WTC11 (cell line): ENCODE results near the gene RAB4A. TPM values are rescaled to one million over a fixed set of nuclear protein-coding genes. Genes with fewer than 3 reads are reported as not detected.

Experiments
- ATAC-seq: fragments of 200-7000 bp; cut with Tn5 transposase; 2 replicates; pipeline ENCODE4 v1.10.0; 2021; ENCODE audit warnings: mild to moderate bottlenecking, moderate library complexity
- CTCF ChIA-PET: fragments of 300-600 bp; sonication (Branson Sonifier 250); formaldehyde crosslinking; loops from one replicate; lab custom pipeline; 2021; ENCODE audit warnings: antibody characterized with exemption; lab: Charles Lee
- POLR2A ChIA-PET: fragments of 350-600 bp; sonication (Branson Sonifier 250); formaldehyde crosslinking; loops from one replicate; lab custom pipeline; 2021; ENCODE audit warnings: antibody characterized with exemption; lab: Charles Lee
- DNase-seq: peaks from one replicate; pipeline ENCODE4 v3.0.0; 2021; ENCODE audit warnings: low spot score
- H3K27ac Mint-ChIP-seq: 2 replicates; pipeline ENCODE4 v1.8.0; 2021; ENCODE audit warnings: mixed read lengths
- H3K27me3 Mint-ChIP-seq: 2 replicates; pipeline ENCODE4 v1.8.0; 2021; ENCODE audit warnings: low read depth, mild to moderate bottlenecking, moderate library complexity, mixed read lengths
- H3K36me3 Mint-ChIP-seq: 2 replicates; pipeline ENCODE4 v1.8.0; 2021; ENCODE audit warnings: mixed read lengths
- H3K4me1 Mint-ChIP-seq: 2 replicates; pipeline ENCODE4 v1.8.0; 2022; ENCODE audit warnings: mixed read lengths
- H3K4me3 Mint-ChIP-seq: 2 replicates; pipeline ENCODE4 v1.8.0; 2021; ENCODE audit warnings: mild to moderate bottlenecking, moderate library complexity, mixed read lengths
- H3K9me3 Mint-ChIP-seq: 2 replicates; pipeline ENCODE4 v1.8.0; 2021; ENCODE audit warnings: mixed read lengths
- ATF1 ChIP-seq: sonication (generic); formaldehyde crosslinking; IDR thresholded peaks from 2 replicates; pipeline ENCODE4 v1.8.1; 2023; ENCODE audit warnings: mild to moderate bottlenecking, moderate library complexity, missing genetic modification reagents
- FOXP1 ChIP-seq: sonication (generic); formaldehyde crosslinking; IDR thresholded peaks from 2 replicates; pipeline ENCODE4 v1.8.0; 2022; ENCODE audit warnings: missing genetic modification reagents, mild to moderate bottlenecking, moderate library complexity, borderline replicate concordance
- GABPB1 ChIP-seq: sonication (generic); formaldehyde crosslinking; IDR thresholded peaks from 2 replicates; pipeline ENCODE4 v1.8.1; 2023; ENCODE audit warnings: mild to moderate bottlenecking, missing genetic modification reagents
- TCF7 ChIP-seq: sonication (generic); formaldehyde crosslinking; IDR thresholded peaks from 2 replicates; pipeline ENCODE4 v1.8.0; 2022; ENCODE audit warnings: mild to moderate bottlenecking, low read depth, missing genetic modification reagents, moderate library complexity
- TEAD1 ChIP-seq: sonication (generic); formaldehyde crosslinking; IDR thresholded peaks from 2 replicates; pipeline ENCODE4 v1.8.0; 2022; ENCODE audit warnings: mild to moderate bottlenecking, missing genetic modification reagents
- ZNF219 ChIP-seq: sonication (generic); formaldehyde crosslinking; IDR thresholded peaks from 2 replicates; pipeline ENCODE4 v1.8.0; 2023; ENCODE audit warnings: missing genetic modification reagents, mild to moderate bottlenecking, borderline replicate concordance
- ZNF232 ChIP-seq: sonication (generic); formaldehyde crosslinking; IDR thresholded peaks from 2 replicates; pipeline ENCODE4 v1.8.0; 2022; ENCODE audit warnings: mild to moderate bottlenecking, missing genetic modification reagents
- ZNF263 ChIP-seq: sonication (generic); formaldehyde crosslinking; IDR thresholded peaks from 2 replicates; pipeline ENCODE4 v1.8.1; 2022; ENCODE audit warnings: low read depth, mild to moderate bottlenecking, moderate library complexity, missing genetic modification reagents
- ZNF671 ChIP-seq: fragments of 250-450 bp; sonication (Bioruptor Pico); IDR thresholded peaks from 2 replicates; pipeline ENCODE4 v1.8.0; 2021; ENCODE audit warnings: mild to moderate bottlenecking
- total RNA-seq: library from RNA; stranded (reverse); gene quantifications from 3 replicates; pipeline ENCODE4 v1.2.3, GENCODE V29; 2021
- TF ChIP-seq, protein P1 (sequence below): sonication (generic); formaldehyde crosslinking; IDR thresholded peaks from 2 replicates; pipeline ENCODE4 v1.8.1; 2022; ENCODE audit warnings: mild to moderate bottlenecking, moderate library complexity, missing genetic modification reagents
- TF ChIP-seq, protein P2 (sequence below): sonication (generic); formaldehyde crosslinking; IDR thresholded peaks from 2 replicates; pipeline ENCODE4 v1.8.0; 2023; ENCODE audit warnings: mild to moderate bottlenecking, missing genetic modification reagents
- TF ChIP-seq, protein P3 (sequence below): sonication (generic); formaldehyde crosslinking; IDR thresholded peaks from 2 replicates; pipeline ENCODE4 v1.8.1; 2022; ENCODE audit warnings: low read depth, mild to moderate bottlenecking, moderate library complexity, missing genetic modification reagents, borderline replicate concordance
- TF ChIP-seq, protein P4 (sequence below): sonication (generic); formaldehyde crosslinking; IDR thresholded peaks from 2 replicates; pipeline ENCODE4 v1.8.1; 2023; ENCODE audit warnings: mild to moderate bottlenecking, missing genetic modification reagents

RAB4A gene
- total RNA-seq, 1 experiment from 2014 or later: 67.9 TPM

DNA sequence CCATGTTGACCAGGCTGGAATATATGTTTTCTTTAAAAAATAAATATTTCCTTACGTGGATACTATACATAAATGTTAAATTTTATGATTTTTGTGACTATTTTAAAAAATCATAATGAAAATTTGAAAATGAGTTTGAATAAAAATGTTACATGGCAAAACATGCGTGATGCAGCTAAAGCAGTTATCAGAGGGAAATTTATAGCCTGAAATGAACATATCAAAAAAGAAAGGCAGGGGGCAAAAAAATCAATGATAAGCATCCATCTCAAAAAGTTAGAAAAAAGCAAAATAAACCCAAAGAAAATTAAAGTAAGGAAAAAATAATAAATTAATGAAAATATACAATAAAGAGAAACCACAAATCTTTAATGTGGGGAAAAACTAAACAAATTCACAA, 63.4 kb downstream of the RAB4A start:
- ChIA-PET CTCF (no interaction called here), POLR2A (no interaction called here)
- H3K27ac Mint-ChIP-seq: no peak overlapping the region
- peaks cover 11% of the 10 kb centered on the region; the same call in 1 of the 2 replicates for H3K36me3 Mint-ChIP-seq
- no peak overlapping the region for H3K4me3 Mint-ChIP-seq
- H3K27me3 Mint-ChIP-seq: no peaks in the 10 kb centered on the region
- H3K9me3 Mint-ChIP-seq: peaks cover 6% of the 10 kb centered on the region; the same call in 1 of the 2 replicates
- H3K4me1 Mint-ChIP-seq: peaks cover 9% of the 10 kb centered on the region
- ATAC-seq: no peak
- no peak for TF ChIP-seq ZNF219
- TF ChIP-seq, protein P1, sequence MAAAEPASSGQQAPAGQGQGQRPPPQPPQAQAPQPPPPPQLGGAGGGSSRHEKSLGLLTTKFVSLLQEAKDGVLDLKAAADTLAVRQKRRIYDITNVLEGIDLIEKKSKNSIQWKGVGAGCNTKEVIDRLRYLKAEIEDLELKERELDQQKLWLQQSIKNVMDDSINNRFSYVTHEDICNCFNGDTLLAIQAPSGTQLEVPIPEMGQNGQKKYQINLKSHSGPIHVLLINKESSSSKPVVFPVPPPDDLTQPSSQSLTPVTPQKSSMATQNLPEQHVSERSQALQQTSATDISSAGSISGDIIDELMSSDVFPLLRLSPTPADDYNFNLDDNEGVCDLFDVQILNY (CRISPR knock-in tag): no peak
- no peak for TF ChIP-seq ATF1 (CRISPR knock-in tag)
- no peak for DNase-seq

DNA sequence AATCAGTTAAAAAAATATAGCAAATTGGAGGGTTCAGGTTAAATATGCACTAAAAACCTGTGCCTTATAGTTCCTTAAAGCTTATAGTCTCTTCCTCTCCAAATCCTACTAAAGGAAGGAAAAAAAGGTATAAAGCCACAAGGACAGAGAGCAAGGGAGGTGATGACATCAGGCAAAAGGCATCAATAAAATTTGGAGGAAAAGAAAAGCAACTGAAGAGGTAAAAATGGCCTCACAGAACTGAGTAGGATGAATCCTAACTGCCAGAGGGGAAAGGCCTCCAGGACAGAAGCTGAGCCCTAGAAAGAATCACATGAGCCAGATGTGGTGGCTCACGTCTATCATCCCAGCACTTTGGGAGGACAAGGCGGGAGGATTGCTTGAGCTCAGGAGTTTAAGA, 63.8 kb downstream of the RAB4A start:
- Mint-ChIP-seq H3K9me3 (peaks cover 6% of the 10 kb centered on the region; the same call in 1 of the 2 replicates), H3K36me3 (peaks cover 11% of the 10 kb centered on the region; the same call in 1 of the 2 replicates), H3K27ac (no peak overlapping the region), H3K4me1 (peaks cover 13% of the 10 kb centered on the region), H3K27me3 (no peaks in the 10 kb centered on the region), H3K4me3 (no peak overlapping the region)
- no peak for ATAC-seq
- POLR2A ChIA-PET: no interaction called here
- TF ChIP-seq ZNF671 (CRISPR knock-in tag) (no peak), TEAD1 (no peak), GABPB1 (CRISPR knock-in tag) (no peak), TCF7 (no peak), ZNF232 (CRISPR knock-in tag) (no peak), FOXP1 (CRISPR knock-in tag) (no peak)
- TF ChIP-seq, protein P1 (CRISPR knock-in tag): no peak
- TF ChIP-seq, protein P2, sequence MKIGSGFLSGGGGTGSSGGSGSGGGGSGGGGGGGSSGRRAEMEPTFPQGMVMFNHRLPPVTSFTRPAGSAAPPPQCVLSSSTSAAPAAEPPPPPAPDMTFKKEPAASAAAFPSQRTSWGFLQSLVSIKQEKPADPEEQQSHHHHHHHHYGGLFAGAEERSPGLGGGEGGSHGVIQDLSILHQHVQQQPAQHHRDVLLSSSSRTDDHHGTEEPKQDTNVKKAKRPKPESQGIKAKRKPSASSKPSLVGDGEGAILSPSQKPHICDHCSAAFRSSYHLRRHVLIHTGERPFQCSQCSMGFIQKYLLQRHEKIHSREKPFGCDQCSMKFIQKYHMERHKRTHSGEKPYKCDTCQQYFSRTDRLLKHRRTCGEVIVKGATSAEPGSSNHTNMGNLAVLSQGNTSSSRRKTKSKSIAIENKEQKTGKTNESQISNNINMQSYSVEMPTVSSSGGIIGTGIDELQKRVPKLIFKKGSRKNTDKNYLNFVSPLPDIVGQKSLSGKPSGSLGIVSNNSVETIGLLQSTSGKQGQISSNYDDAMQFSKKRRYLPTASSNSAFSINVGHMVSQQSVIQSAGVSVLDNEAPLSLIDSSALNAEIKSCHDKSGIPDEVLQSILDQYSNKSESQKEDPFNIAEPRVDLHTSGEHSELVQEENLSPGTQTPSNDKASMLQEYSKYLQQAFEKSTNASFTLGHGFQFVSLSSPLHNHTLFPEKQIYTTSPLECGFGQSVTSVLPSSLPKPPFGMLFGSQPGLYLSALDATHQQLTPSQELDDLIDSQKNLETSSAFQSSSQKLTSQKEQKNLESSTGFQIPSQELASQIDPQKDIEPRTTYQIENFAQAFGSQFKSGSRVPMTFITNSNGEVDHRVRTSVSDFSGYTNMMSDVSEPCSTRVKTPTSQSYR (CRISPR knock-in tag): no peak
- TF ChIP-seq, protein P3, sequence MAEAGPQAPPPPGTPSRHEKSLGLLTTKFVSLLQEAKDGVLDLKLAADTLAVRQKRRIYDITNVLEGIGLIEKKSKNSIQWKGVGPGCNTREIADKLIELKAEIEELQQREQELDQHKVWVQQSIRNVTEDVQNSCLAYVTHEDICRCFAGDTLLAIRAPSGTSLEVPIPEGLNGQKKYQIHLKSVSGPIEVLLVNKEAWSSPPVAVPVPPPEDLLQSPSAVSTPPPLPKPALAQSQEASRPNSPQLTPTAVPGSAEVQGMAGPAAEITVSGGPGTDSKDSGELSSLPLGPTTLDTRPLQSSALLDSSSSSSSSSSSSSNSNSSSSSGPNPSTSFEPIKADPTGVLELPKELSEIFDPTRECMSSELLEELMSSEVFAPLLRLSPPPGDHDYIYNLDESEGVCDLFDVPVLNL (CRISPR knock-in tag): no peak
- DNase-seq: no peak
- CTCF ChIA-PET: no interaction called here

DNA sequence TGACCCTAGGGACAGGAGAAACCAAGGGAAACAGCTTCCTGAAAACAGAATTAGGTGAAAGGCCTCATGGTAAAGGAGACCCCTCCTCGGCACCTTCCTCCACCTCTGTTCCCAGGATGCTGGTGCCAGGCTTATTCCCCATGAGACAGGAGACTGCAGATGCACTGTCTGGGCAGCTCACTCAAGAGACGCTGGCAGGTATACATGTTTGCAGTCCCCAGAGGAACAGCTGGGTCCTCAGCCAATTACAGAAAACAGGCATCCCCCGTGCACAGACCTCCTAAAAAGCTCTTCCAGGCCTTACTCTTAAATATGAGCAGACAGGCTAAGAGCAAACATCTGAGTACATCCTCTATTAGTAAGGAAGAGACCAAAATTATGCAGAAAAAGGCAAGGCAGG, 65.4 kb downstream of the RAB4A start:
- TF ChIP-seq, protein P4, sequence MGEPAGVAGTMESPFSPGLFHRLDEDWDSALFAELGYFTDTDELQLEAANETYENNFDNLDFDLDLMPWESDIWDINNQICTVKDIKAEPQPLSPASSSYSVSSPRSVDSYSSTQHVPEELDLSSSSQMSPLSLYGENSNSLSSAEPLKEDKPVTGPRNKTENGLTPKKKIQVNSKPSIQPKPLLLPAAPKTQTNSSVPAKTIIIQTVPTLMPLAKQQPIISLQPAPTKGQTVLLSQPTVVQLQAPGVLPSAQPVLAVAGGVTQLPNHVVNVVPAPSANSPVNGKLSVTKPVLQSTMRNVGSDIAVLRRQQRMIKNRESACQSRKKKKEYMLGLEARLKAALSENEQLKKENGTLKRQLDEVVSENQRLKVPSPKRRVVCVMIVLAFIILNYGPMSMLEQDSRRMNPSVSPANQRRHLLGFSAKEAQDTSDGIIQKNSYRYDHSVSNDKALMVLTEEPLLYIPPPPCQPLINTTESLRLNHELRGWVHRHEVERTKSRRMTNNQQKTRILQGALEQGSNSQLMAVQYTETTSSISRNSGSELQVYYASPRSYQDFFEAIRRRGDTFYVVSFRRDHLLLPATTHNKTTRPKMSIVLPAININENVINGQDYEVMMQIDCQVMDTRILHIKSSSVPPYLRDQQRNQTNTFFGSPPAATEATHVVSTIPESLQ (CRISPR knock-in tag): no peak
- TF ChIP-seq ZNF263: no peak
- CTCF ChIA-PET: interaction anchor here (1.7 to 1.8 kb wide), 2 partner anchors 17 to 146 kb away, joined by 4 to 5 read pairs; no protein-coding TSS in a partner anchor
- Mint-ChIP-seq H3K27me3 (peaks cover 12% of the 10 kb centered on the region), H3K27ac (no peak overlapping the region), H3K4me3 (no peak overlapping the region), H3K4me1 (peaks cover 27% of the 10 kb centered on the region), H3K36me3 (peaks cover 11% of the 10 kb centered on the region; the same call in 1 of the 2 replicates), H3K9me3 (peaks cover 6% of the 10 kb centered on the region; the same call in 1 of the 2 replicates)
- POLR2A ChIA-PET: no interaction called here
- no peak for ATAC-seq
- DNase-seq: no peak
